K562 (cell line): ENCODE results near the gene SHLD1. TPM values are rescaled to one million over a fixed set of nuclear protein-coding genes. Genes with fewer than 3 reads are reported as not detected.

Experiments used
- ATAC-seq: fragments of 200-7000 bp; cut with Tn5 transposase; 3 replicates; pipeline ENCODE4 v1.9.1; 2020; ENCODE audit warnings: moderate library complexity
- BruUV-seq: library from RNA; stranded (reverse); fragments of 400-500 nt; replicated peaks from 2 replicates; lab custom pipeline; 2021; lab: Mats Ljungman, UMichigan
- CTCF ChIA-PET: fragments of 300-600 bp; formaldehyde crosslinking; extraction: SDS; loops from one replicate; lab custom pipeline; 2021; ENCODE audit warnings: low intra/inter-chr PET ratio; lab: Yijun Ruan, JAX
- POLR2A ChIA-PET: fragments of 300-600, 350-650 bp; sonication (Branson Sonifier 250); formaldehyde crosslinking; extraction: SDS; loops from one replicate; lab custom pipeline; 2021; ENCODE audit warnings: antibody characterized with exemption, inconsistent platforms; lab: Yijun Ruan, JAX
- DNase-seq, 4 experiments: peaks; one replicate each; pipeline versions ENCODE4 v3.0.0 to v3.0.0-alpha.2; 2011 to 2018; ENCODE audit warnings: low spot score in 3 of 4, mixed read lengths in 3 of 4; ENCODE audit errors: extremely low read depth in 1 of 4
- FAIRE-seq: peaks from 2 replicates; lab custom pipeline; 2011; peaks lifted over from hg19 to GRCh38; lab: Jason Lieb, UNC
- H2AFZ ChIP-seq: 2 replicates; pipeline ENCODE4 v1.6.0; 2011; ENCODE audit warnings: low read depth, low read length, control low read depth, inconsistent platforms
- H3K27ac ChIP-seq: fragments of 200-600 bp; 3 replicates; pipeline ENCODE4 v1.8.0; 2011; ENCODE audit warnings: low read depth, mild to moderate bottlenecking, control low read depth, inconsistent platforms, low read length, moderate library complexity, mixed read lengths; ENCODE audit errors: extremely low read depth
- H3K27me3 ChIP-seq, 2 experiments: fragments of 300-600 bp in 1 of 2; 2 replicates in 1 of 2; 3 replicates in 1 of 2; pipeline versions ENCODE4 v1.6.0 to v1.8.0; 2011; ENCODE audit warnings: inconsistent platforms in 2 of 2, low read length in 2 of 2, mild to moderate bottlenecking in 1 of 2, mixed read lengths in 1 of 2, moderate library complexity in 1 of 2; ENCODE audit not compliant: control insufficient read depth in 2 of 2, insufficient read depth in 2 of 2
- H3K36me3 ChIP-seq: fragments of 300-600 bp; 3 replicates; pipeline ENCODE4 v1.8.0; 2011; ENCODE audit warnings: mild to moderate bottlenecking, low read length, inconsistent platforms; ENCODE audit not compliant: control insufficient read depth, insufficient read depth
- H3K4me1 ChIP-seq, 2 experiments: fragments of 200-600 bp in 1 of 2; replicated peaks in 1 of 2; 2 replicates in 1 of 2; 3 replicates in 1 of 2; pipeline versions ENCODE4 v1.5.1 to v1.8.0; 2011; ENCODE audit warnings: inconsistent platforms in 2 of 2, low read length in 2 of 2, mild to moderate bottlenecking in 1 of 2, mixed read lengths in 1 of 2, moderate library complexity in 1 of 2; ENCODE audit not compliant: control insufficient read depth in 2 of 2, insufficient read depth in 2 of 2
- H3K4me2 ChIP-seq: 2 replicates; pipeline ENCODE4 v1.6.1; 2011; ENCODE audit warnings: low read length, control low read depth, inconsistent platforms, mixed read lengths; ENCODE audit not compliant: insufficient read depth
- H3K4me3 ChIP-seq: fragments of 200-600 bp; sonication (generic), shearing (Covaris generic); 2 replicates; pipeline ENCODE4 v1.5.1; 2016; ENCODE audit warnings: control low read depth, inconsistent platforms
- H3K79me2 ChIP-seq: fragments of 200-600 bp; 3 replicates; pipeline ENCODE4 v1.8.0; 2011; ENCODE audit warnings: low read length, inconsistent platforms; ENCODE audit not compliant: control insufficient read depth, insufficient read depth
- H3K9ac ChIP-seq, 2 experiments: 2 replicates each; pipeline versions ENCODE4 v1.6.0 to v1.6.1; 2011; ENCODE audit warnings: low read depth in 2 of 2, low read length in 2 of 2, control low read depth in 1 of 2, inconsistent platforms in 1 of 2, mild to moderate bottlenecking in 1 of 2, mixed read lengths in 1 of 2; ENCODE audit not compliant: insufficient read depth in 1 of 2
- H3K9me1 ChIP-seq: one replicate; pipeline ENCODE4 v1.6.0; 2011; ENCODE audit warnings: inconsistent platforms, mild to moderate bottlenecking, low read length, moderate library complexity; ENCODE audit not compliant: control insufficient read depth, insufficient read depth
- H3K9me3 ChIP-seq: replicated peaks from 2 replicates; pipeline ENCODE4 v1.5.1; 2011; ENCODE audit warnings: low read depth, low read length, inconsistent platforms; ENCODE audit not compliant: control insufficient read depth, insufficient read depth
- H4K20me1 ChIP-seq: replicated peaks from 2 replicates; pipeline ENCODE4 v1.6.1; 2011; ENCODE audit warnings: low read length, inconsistent platforms, mixed read lengths; ENCODE audit not compliant: control insufficient read depth, insufficient read depth
- MAFK ChIP-seq: IDR thresholded peaks from 2 replicates; pipeline ENCODE4 v1.6.1; 2011; ENCODE audit warnings: low read length, improper control_type of control experiment
- MTA1 ChIP-seq: fragments of 450-650 bp; IDR thresholded peaks from 2 replicates; pipeline ENCODE4 v1.6.1; 2017; ENCODE audit warnings: borderline replicate concordance
- RAD51 ChIP-seq: fragments of 450-650 bp; IDR thresholded peaks from 2 replicates; pipeline ENCODE4 v1.7.1; 2016; ENCODE audit warnings: low read depth, mild to moderate bottlenecking, borderline replicate concordance
- TEAD4 ChIP-seq, 2 experiments: sonication (generic) in 1 of 2; formaldehyde crosslinking in 1 of 2; IDR thresholded peaks; 2 replicates each; pipeline versions ENCODE4 v1.6.1 to v1.8.0; 2012 to 2022; ENCODE audit warnings: borderline replicate concordance in 1 of 2, inconsistent platforms in 1 of 2, low read length in 1 of 2, mild to moderate bottlenecking in 1 of 2, missing genetic modification reagents in 1 of 2
- WGBS: fragments of 100-300 bp; shearing (Covaris generic); methylation state at CpG from one replicate; pipeline ENCODE4 v1.1.6; 2016; ENCODE audit warnings: low coverage, mixed read lengths; ENCODE audit not compliant: insufficient coverage; ENCODE audit errors: missing lambda C conversion rate; 5-methylcytosine and 5-hydroxymethylcytosine counted together
- in situ Hi-C: fragments of 300-500 bp; cut with MboI; formaldehyde crosslinking; loops from 4 replicates; pipeline ENCODE4 v1.15.0; 2018; ENCODE audit warnings: inconsistent platforms, mixed read lengths
- intact Hi-C: fragments of 100-400 bp; cut with micrococcal nuclease; formaldehyde crosslinking; loops from 2 replicates; pipeline ENCODE4 v1.14.2; 2022
- polyA plus RNA-seq, 8 experiments: library from polyadenylated mRNA; depleted of rRNA in 4 of 8; stranded (reverse) in 5 of 8; unstranded in 3 of 8; fragments of >200 nt; fragmentation: Nextera tagmentation in 2 of 8; fragmentation: Illumina TruSeq in 1 of 8; extraction: Ambion mirVana in 2 of 8; extraction: Trizol in 1 of 8; gene quantifications; 2 replicates each; pipeline versions ENCODE4 v1.2.1 to v1.2.3, GENCODE V29; 2011 to 2014; ENCODE audit warnings: inconsistent platforms in 1 of 8, missing spikeins in 1 of 8
- total RNA-seq, 7 experiments: library from RNA; depleted of rRNA in 6 of 7; stranded (reverse); fragments of >200 nt in 6 of 7; fragmentation: Illumina TruSeq in 2 of 7; extraction: Trizol in 2 of 7; gene quantifications; 2 replicates each; pipeline versions ENCODE4 v1.2.1 to v1.2.3, GENCODE V29; 2011 to 2021; ENCODE audit warnings: low replicate concordance in 1 of 7
- TF ChIP-seq, protein P1 (sequence below): fragments of 200-800 bp; sonication (Bioruptor generic); IDR thresholded peaks from 2 replicates; pipeline ENCODE4 v1.6.1; 2016; ENCODE audit warnings: missing genetic modification characterization, missing compliant biosample characterization

SHLD1 gene
- total and polyA plus RNA-seq, 9 of the 15 experiments (the other 6 are each of a cell fraction or from before 2014, with no cell fraction given) = 3.7 to 21.6 (median 8.2) TPM

DNA sequence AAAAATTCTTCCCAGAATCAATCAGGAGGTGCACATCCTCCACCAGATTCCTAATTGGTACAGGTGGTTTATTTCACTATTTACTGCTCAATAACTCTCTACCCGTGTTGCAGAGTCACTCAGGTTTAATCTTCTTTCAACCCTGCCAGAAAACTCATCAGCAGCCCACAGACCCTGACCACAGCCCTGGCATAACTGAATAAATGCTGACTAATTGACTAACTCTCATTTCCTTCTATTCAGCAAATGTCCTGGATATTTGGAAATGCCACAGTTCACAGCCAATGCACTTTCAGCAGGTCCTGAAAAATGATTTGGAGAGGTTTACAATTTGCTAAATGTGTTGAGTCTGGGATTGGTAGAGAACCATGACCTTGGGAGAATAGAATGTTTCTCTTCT is 137.8 kb downstream of the SHLD1 start:
- POLR2A ChIA-PET = no interaction called here
- Histone ChIP-seq H3K27ac (no peak overlapping the region), H3K79me2 (no peaks in the 10 kb centered on the region), H4K20me1 (no peaks in the 10 kb centered on the region), H3K4me3 (no peak overlapping the region), H3K4me1 (no peaks in the 10 kb centered on the region), H3K4me2 (no peak overlapping the region), H2AFZ (no peak overlapping the region), H3K9me3 (no peaks in the 10 kb centered on the region), H3K27me3 (peaks cover 7 to 32% of the 10 kb centered on the region in 2 experiments; a peak in 3 of 5 replicates), H3K9me1 (no peaks in the 10 kb centered on the region), H3K9ac (no peak overlapping the region), H3K36me3 (no peaks in the 10 kb centered on the region)
- no TSS peak for BruUV-seq
- whole genome bisulfite sequencing = 8% methylated on average over 1 of the region's 1 CpG
- DNase-seq (no peak), ATAC-seq (no peak), FAIRE-seq (no peak)
- in situ Hi-C loops = no loop called here
- intact Hi-C loops = no loop called here
- CTCF ChIA-PET = no interaction called here
- no peak for TF ChIP-seq MTA1
- no peak for TF ChIP-seq MAFK
- no peak for TF ChIP-seq TEAD4 (IDR thresholded peaks at IDR 0.05; ENCODE audit: low read length)
- no peak for TF ChIP-seq TEAD4 (CRISPR knock-in tag; IDR thresholded peaks at IDR 0.05; ENCODE audit: borderline replicate concordance)
- no peak for TF ChIP-seq RAD51
- TF ChIP-seq, protein P1, sequence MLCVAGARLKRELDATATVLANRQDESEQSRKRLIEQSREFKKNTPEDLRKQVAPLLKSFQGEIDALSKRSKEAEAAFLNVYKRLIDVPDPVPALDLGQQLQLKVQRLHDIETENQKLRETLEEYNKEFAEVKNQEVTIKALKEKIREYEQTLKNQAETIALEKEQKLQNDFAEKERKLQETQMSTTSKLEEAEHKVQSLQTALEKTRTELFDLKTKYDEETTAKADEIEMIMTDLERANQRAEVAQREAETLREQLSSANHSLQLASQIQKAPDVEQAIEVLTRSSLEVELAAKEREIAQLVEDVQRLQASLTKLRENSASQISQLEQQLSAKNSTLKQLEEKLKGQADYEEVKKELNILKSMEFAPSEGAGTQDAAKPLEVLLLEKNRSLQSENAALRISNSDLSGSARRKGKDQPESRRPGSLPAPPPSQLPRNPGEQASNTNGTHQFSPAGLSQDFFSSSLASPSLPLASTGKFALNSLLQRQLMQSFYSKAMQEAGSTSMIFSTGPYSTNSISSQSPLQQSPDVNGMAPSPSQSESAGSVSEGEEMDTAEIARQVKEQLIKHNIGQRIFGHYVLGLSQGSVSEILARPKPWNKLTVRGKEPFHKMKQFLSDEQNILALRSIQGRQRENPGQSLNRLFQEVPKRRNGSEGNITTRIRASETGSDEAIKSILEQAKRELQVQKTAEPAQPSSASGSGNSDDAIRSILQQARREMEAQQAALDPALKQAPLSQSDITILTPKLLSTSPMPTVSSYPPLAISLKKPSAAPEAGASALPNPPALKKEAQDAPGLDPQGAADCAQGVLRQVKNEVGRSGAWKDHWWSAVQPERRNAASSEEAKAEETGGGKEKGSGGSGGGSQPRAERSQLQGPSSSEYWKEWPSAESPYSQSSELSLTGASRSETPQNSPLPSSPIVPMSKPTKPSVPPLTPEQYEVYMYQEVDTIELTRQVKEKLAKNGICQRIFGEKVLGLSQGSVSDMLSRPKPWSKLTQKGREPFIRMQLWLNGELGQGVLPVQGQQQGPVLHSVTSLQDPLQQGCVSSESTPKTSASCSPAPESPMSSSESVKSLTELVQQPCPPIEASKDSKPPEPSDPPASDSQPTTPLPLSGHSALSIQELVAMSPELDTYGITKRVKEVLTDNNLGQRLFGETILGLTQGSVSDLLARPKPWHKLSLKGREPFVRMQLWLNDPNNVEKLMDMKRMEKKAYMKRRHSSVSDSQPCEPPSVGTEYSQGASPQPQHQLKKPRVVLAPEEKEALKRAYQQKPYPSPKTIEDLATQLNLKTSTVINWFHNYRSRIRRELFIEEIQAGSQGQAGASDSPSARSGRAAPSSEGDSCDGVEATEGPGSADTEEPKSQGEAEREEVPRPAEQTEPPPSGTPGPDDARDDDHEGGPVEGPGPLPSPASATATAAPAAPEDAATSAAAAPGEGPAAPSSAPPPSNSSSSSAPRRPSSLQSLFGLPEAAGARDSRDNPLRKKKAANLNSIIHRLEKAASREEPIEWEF (CRISPR knock-in tag) = no peak
